Adrenal gland (tissue), 5 donors: ENCODE results near the gene SEC14L5.

Source experiments
- POLR2A ChIP-seq, 2 donors: fragments of 450-650 bp; IDR thresholded peaks; one replicate each; pipeline ENCODE4 v1.6.1; 2017; ENCODE audit warnings: antibody characterized with exemption in 2 of 2, mild to moderate bottlenecking in 2 of 2, moderate library complexity in 1 of 2
- TF ChIP-seq, protein P1 (sequence below), 6 experiments: fragments of 450-650 bp in 4 of 6; fragments of 200-600 bp in 2 of 6; sonication (generic) in 1 of 6; IDR thresholded peaks; 1 replicate in 5 of 6; 2 replicates in 1 of 6; pipeline versions ENCODE4 v1.5.1 to v1.8.0; 2016 to 2021; ENCODE audit warnings: antibody characterized with exemption in 6 of 6, mild to moderate bottlenecking in 2 of 6, moderate library complexity in 1 of 6
- donor health status: DM: no; HTN: no; CAD: no.

GRCh38 chr16:5010576-5011329 is 52.6 kb downstream of the SEC14L5 start:
- TF ChIP-seq POLR2A (IDR thresholded peaks at IDR 0.05) = no peak
- TF ChIP-seq, protein P1, sequence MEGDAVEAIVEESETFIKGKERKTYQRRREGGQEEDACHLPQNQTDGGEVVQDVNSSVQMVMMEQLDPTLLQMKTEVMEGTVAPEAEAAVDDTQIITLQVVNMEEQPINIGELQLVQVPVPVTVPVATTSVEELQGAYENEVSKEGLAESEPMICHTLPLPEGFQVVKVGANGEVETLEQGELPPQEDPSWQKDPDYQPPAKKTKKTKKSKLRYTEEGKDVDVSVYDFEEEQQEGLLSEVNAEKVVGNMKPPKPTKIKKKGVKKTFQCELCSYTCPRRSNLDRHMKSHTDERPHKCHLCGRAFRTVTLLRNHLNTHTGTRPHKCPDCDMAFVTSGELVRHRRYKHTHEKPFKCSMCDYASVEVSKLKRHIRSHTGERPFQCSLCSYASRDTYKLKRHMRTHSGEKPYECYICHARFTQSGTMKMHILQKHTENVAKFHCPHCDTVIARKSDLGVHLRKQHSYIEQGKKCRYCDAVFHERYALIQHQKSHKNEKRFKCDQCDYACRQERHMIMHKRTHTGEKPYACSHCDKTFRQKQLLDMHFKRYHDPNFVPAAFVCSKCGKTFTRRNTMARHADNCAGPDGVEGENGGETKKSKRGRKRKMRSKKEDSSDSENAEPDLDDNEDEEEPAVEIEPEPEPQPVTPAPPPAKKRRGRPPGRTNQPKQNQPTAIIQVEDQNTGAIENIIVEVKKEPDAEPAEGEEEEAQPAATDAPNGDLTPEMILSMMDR (IDR thresholded peaks at IDR 0.05) = no peak
